Amniotic epithelial cell (primary cell): ENCODE data around the gene SHC2.

ENCODE experiments used
- DNase-seq: peaks from one replicate; pipeline ENCODE4 v3.0.0-alpha.2; 2010; ENCODE audit warnings: low read depth

SHC2 gene, protein sequence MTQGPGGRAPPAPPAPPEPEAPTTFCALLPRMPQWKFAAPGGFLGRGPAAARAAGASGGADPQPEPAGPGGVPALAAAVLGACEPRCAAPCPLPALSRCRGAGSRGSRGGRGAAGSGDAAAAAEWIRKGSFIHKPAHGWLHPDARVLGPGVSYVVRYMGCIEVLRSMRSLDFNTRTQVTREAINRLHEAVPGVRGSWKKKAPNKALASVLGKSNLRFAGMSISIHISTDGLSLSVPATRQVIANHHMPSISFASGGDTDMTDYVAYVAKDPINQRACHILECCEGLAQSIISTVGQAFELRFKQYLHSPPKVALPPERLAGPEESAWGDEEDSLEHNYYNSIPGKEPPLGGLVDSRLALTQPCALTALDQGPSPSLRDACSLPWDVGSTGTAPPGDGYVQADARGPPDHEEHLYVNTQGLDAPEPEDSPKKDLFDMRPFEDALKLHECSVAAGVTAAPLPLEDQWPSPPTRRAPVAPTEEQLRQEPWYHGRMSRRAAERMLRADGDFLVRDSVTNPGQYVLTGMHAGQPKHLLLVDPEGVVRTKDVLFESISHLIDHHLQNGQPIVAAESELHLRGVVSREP

DNA sequence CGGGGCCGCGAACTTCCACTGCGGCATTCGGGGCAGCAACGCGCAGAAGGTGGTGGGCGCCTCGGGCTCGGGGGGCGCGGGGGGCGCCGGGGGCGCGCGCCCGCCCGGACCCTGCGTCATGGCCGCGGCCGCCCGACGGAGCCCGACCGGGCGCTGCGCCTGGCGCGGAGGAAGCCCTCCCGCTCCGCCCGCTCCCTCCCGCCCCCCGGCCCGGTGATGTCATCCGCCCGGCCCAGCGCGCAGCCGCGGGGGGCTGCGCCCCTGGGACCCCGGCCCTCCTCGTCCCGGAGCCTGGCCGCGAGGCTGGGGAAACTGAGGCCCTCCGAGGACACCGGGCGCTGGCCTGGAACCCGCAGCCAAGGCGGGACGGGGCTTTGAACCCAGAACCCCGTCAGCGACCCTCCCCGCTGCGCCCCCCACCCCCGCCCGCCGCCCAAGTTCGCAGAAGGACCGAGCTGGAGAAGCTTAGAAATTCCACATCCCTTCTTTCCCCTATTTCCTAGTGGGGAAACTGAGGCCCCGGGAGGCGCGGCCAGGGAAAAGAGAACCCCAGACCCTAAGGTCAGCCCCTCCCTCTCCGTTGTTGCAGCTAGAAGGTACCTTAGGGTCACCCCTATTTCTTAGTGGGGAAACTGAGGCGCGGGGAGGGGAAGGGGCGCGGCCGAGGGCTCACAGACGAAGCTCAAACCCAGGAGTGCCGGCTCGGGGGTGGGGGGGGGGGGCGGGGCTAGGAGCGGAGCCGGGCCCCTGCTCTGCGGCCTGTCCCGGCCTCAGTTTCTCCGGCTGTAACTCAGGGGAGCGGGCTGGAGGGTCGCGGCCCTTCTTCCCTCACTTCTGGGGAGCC, at the start of gene SHC2:
SHC2 (minus strand) TSS at position 157 of the 844 bp plus-strand sequence; CDS start at position 120, 37 bp downstream.
- DNase-seq: no peak

DNA sequence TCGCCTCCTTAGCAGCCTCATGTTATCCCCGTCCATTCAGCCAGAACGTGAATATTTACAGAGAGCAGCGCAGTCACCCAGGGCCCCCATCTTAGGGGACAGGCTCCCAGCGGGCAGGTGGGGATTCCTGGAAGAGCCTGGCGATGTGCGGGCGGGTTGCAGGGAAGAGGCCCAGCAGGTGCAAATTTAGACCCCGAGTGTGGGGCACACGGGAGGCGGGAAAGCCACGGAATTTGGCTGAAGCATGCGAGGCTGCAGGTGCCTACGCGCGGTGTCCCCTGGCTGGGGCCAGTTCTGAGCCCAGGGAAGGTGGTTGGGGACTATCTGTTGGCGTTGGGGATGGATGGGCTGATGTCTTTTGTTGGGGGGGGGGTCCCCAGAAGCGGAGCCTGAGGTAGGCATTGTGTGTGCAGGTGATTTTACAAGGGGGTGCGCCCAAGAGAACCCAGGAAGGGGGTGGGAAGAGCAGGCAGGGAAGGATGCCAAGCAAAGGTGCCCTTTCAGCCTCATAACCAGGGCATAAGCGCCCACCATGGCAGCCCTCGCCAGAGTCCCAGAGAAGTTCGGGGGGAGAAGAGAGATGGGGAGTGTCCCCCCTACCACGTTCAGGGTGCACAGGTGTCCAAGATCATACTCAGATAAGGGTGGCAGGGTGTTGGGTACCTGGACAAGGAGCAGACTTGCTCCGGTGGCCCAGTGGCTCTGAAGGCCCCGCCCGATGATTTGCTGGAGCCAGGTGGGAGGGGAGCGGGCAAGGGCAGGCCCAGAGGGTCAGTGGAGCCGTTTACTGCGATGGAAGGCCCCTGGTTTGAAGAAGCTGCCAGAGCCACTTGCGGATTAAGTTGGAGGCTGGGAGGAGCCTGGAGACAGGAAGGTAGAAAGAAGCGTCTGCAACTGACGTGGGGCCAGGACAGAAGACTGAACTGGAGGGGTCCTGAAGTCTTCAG, 47.6 kb upstream of the SHC2 start:
- no peak for DNase-seq

- DNase-seq: peak; percentile 45
Observed at GRCh38 chr19:507286-508203, 46.7 kb upstream of the SHC2 start, which contains the start of gene TPGS1. Gene TPGS1, plus strand, starts transcription at chr19:507497. Its CDS starts 10 bp downstream, at chr19:507507.

- peak; percentile 100 for DNase-seq
Observed at GRCh38 chr19:506404-507285, 45.8 kb upstream of the SHC2 start.

DNA sequence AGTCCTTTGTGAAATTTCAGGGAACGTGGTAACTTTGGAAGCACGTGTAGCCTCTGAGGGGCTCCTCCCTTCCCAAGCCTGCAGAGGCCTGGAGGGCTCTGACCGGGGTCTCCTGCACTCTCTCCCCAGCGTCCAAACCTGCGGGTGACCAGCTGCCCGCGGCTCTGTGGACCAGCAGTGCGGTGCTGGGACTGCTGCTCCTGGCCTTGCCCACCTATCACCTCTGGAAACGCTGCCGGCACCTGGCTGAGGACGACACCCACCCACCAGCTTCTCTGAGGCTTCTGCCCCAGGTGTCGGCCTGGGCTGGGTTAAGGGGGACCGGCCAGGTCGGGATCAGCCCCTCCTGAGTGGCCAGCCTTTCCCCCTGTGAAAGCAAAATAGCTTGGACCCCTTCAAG, 43.8 kb upstream of the SHC2 start:
- no peak for DNase-seq

GRCh38 chr19:501646-502045, 40.8 kb upstream of the SHC2 start:
- no peak for DNase-seq

DNA sequence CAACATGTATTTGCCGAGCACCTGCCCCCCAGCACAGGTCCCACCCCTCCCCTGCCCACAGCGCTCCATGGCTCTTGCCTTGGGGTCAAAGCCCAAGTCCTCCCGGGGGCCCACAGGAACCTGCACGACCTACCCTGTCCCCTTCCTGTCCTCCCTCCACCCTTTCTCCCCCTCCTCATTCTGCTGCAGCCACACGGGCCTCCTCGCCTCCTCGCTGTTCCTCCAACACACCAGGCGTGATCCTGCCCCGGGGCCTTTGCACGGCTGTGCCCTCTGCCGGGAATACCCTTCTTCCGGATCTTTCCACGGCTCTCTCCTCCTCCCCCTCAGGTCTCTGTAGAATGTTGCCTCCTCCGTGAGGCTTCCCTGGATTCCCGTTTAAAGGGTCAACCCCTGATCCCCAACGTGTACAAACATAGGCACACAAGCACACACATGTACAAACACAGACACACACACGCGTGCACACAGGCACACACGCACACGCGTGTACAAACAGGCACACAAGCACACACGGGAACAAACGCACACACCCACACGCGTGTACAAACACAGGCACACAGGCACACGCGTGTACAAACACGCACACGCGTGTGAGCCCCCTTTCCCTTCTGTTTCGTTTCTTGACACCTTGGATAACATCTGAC, 38.3 kb upstream of the SHC2 start:
- DNase-seq: no peak

GRCh38 chr19:498511-498891, 37.7 kb upstream of the SHC2 start:
- DNase-seq: no peak

DNA sequence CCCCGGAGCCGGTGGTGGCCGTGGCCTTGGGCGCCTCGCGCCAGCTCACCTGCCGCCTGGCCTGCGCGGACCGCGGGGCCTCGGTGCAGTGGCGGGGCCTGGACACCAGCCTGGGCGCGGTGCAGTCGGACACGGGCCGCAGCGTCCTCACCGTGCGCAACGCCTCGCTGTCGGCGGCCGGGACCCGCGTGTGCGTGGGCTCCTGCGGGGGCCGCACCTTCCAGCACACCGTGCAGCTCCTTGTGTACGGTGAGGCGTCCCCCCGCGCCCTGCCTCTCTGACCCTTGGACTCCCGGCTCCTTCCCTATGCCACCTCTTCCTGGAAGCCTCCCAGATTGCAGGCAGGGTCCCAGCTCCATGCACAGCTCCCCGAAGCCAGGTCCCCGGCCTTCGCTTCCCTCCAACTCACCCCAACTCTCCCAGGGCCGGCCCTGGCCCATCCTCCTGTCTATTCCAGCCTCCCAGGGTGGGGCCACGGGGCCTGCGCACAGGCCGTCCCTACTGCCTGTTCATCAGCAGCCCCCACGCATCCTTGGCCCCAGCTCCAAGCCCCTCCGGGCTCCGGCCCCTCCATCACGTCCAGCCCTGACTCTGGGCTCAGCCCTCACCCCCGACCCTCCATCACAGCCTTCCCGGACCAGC, 37.2 kb upstream of the SHC2 start:
- no peak for DNase-seq

DNA sequence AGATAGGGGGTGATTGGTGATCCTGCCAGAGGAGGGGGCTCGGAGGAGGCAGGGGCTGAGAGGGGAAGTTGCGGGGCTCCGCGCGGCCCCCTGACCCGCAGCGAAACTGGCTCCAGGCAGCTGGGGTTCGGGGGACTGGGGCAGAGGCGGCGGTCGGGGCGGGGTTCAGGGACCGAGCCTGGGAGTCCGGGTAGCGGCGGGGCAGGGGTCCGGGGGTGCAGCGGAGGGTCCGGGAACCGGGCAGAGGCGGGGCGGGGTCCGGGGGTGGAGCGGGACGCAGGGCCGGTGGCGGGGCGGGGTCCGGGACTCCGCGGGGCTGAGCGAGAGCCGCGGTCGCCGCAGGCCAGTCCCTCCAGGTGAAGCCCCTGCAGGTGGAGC, 36.6 kb upstream of the SHC2 start:
- DNase-seq: no peak

DNA sequence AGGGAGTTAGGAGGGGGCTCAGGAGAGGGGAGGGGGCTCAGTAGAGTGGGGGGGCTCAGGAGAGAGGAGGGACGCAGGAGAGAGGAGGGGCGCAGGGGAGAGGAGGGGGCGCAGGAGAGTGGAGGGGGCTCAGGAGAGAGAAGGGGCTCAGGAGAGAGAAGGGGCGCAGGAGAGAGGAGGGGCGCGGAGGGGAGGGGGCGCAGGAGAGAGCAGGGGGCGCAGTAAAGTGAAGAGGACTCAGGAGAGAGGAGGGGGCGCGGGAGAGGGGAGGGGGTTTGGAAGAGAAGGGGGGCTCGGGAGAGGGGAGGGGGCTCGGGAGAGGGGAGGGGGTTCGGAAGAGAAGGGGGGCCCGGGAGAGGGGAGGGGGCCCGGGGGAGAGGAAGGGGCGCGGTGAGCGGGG, 36.2 kb upstream of the SHC2 start:
- no peak for DNase-seq

- DNase-seq: no peak
Observed at GRCh38 chr19:496112-496665, 35.4 kb upstream of the SHC2 start, which contains the start of gene MADCAM1. Gene MADCAM1, plus strand, starts transcription at chr19:496486. Its CDS starts 14 bp downstream, at chr19:496500.

- peak; percentile 33 for DNase-seq
Observed at GRCh38 chr19:495402-496111, 34.7 kb upstream of the SHC2 start.

DNA sequence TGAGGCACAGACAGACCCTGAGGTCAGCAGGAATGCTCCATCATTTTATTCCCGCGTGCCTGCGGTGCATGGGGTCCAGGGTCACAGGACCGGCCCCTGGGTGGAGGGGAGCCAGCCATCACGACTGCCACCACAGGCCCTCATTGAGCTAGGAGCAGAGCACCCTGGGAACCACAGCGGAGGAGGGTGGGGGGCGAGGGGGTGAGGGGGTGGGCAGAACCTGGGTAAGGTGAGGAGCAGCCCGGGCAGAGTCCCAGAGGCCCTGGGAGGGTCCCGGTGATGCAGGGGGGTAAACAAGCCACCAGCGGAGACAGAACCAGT, 34.2 kb upstream of the SHC2 start:
- no peak for DNase-seq

GRCh38 chr19:494171-495080, 33.6 kb upstream of the SHC2 start:
- DNase-seq: no peak

DNA sequence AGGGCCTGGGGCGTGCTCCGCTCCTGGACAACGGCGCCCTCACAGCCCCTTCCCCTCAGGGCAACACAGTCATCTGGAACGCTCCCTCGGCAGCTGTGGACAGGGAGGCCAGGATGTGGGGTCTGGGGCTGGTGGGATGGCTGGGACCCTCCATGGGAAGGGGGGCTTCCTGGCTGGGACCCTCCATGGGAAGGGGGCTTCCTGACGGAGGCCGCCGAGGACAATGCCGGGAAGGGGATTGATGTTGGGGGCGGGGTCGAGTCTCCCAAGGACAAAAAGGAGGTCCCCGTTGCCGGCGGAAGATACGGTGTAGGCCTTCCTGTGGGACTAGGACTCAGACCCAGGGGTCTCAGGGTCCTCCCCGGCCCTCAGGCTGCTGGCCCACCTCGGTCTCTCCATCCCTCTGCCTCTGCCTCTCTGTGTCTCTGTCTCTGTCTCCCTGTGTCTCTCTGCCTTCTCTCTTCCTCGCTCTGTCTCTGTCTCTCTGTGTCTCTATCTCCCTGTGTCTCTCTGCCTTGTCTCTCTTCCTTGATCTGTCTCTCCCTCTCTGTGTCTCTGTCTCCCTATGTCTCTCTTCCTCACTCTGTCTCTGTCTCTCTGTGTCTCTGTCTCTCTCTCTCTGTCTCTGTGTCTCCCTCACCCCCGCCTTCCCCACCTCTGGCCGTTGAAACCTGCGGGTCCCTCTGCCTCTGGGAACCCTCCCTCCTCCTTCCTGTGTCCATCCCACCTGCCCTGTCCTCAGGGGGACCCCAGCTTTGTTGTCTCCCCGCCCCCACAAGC, 32.7 kb upstream of the SHC2 start:
- no peak for DNase-seq
